GM19193 (cell line): ENCODE data around the gene SIAH1.

Experiments used
- POLR2A ChIP-seq: IDR thresholded peaks from 4 replicates; pipeline ENCODE4 v1.6.1; 2011; ENCODE audit not compliant: insufficient read depth, insufficient read length; ENCODE audit errors: extremely low read depth

SIAH1 gene

GRCh38 chr16:48385253-48386150, at the start of gene SIAH1:
TSS of gene SIAH1 (minus strand) at chr16:48385413. CDS start at chr16:48362428, 22,985 bp downstream.
- TF ChIP-seq POLR2A: peak; percentile 87

- no peak for TF ChIP-seq POLR2A
These were observed 49.6 kb upstream of the SIAH1 start for GRCh38 chr16:48434653-48435317.

- TF ChIP-seq POLR2A: no peak
These were observed 48.8 kb upstream of the SIAH1 start for GRCh38 chr16:48433850-48434530.

GRCh38 chr16:48433116-48433849, 48.1 kb upstream of the SIAH1 start:
- no peak for TF ChIP-seq POLR2A

- TF ChIP-seq POLR2A: no peak
These were observed 46.9 kb upstream of the SIAH1 start for GRCh38 chr16:48432136-48432535.

- no peak for TF ChIP-seq POLR2A
These were observed 45.7 kb upstream of the SIAH1 start for GRCh38 chr16:48430890-48431289.

GRCh38 chr16:48426244-48427141, 41.3 kb upstream of the SIAH1 start:
- TF ChIP-seq POLR2A: no peak

GRCh38 chr16:48422537-48422936, 37.3 kb upstream of the SIAH1 start:
- no peak for TF ChIP-seq POLR2A

GRCh38 chr16:48421741-48422140, 36.5 kb upstream of the SIAH1 start:
- no peak for TF ChIP-seq POLR2A

GRCh38 chr16:48420437-48420836, 35.2 kb upstream of the SIAH1 start:
- no peak for TF ChIP-seq POLR2A

- no peak for TF ChIP-seq POLR2A
These were observed 28.1 kb upstream of the SIAH1 start for GRCh38 chr16:48413272-48413671.

- no peak for TF ChIP-seq POLR2A
These were observed 24.8 kb upstream of the SIAH1 start for GRCh38 chr16:48409839-48410632.

GRCh38 chr16:48408688-48409087, 23.5 kb upstream of the SIAH1 start:
- TF ChIP-seq POLR2A: no peak
